ENCODE data around the gene SNRPB2. TPM values are rescaled to one million over a fixed set of nuclear protein-coding genes. Genes with fewer than 3 reads are reported as not detected.

The SNRPB2 gene
- polyA plus RNA-seq, 3 donors: 25.2 to 66.3 (median 62.3) TPM

GRCh38 chr20:16764560-16764959 lies 34.7 kb downstream of the SNRPB2 start:
- H3K4me1 ChIP-seq (ENCODE audit: control insufficient read depth in 1 of 2, insufficient read depth in 2 of 2, low read length in 2 of 2): peaks cover 0 to 10% of the 10 kb centered on the region in 2 donors
- H3K79me2 ChIP-seq (ENCODE audit: insufficient read depth, low read length): no peaks in the 10 kb centered on the region
- Mint-ChIP-seq H3K9me3 (peaks cover 0 to 3% (median 0%) of the 10 kb centered on the region in 7 donors), H3K36me3 (no peaks in the 10 kb centered on the region), H3K27ac (no peak overlapping the region), H3K4me1 (peaks cover 14% of the 10 kb centered on the region), H3K4me3 (no peak overlapping the region), H3K27me3 (ENCODE audit: low read depth in 3 of 3) (peaks cover 2 to 9% (median 5%) of the 10 kb centered on the region in 3 donors)
- H3K27ac ChIP-seq (ENCODE audit: low read depth in 1 of 2, low read length in 2 of 2): no peak overlapping the region
- no peak overlapping the region for H3K4me3 ChIP-seq (replicated peaks in 1 of 3; ENCODE audit: low read depth in 2 of 3, low read length in 3 of 3)
- no peak for DNase-seq
- intact Hi-C loops (cut with micrococcal nuclease): loop anchor here in 1 of 2 donors (5.0 kb wide), 1 partner anchor 1057 kb away; no protein-coding TSS in a partner anchor
- H3K36me3 ChIP-seq (replicated peaks in 1 of 2; ENCODE audit: control insufficient read depth in 1 of 2, insufficient read depth in 2 of 2, low read length in 2 of 2): no peaks in the 10 kb centered on the region
- H4K20me1 ChIP-seq (ENCODE audit: insufficient read depth, low read length): no peaks in the 10 kb centered on the region
- no peak for TF ChIP-seq CTCF (IDR thresholded peaks at IDR 0.05)
- no peaks in the 10 kb centered on the region for H3K9me3 ChIP-seq (replicated peaks in 1 of 2; ENCODE audit: control insufficient read depth in 1 of 2, insufficient read depth in 1 of 2, low read length in 2 of 2)
- no peak overlapping the region for H3K4me2 ChIP-seq (replicated peaks; ENCODE audit: extremely low read depth, low read length, poor library complexity, severe bottlenecking)
- 54% methylated on average over 3 of the region's 4 CpGs for WGBS (ENCODE audit: insufficient coverage)
- H2AFZ ChIP-seq (ENCODE audit: insufficient read depth, low read depth, low read length, poor library complexity, severe bottlenecking): no peak overlapping the region
- peaks cover 2 to 3% of the 10 kb centered on the region in 2 donors for H3K27me3 ChIP-seq (ENCODE audit: control insufficient read depth in 2 of 2, insufficient read depth in 2 of 2, low read length in 2 of 2)
- H3K9ac ChIP-seq (ENCODE audit: insufficient read depth, low read length, poor library complexity, severe bottlenecking): no peak overlapping the region

- H4K20me1 ChIP-seq (ENCODE audit: insufficient read depth, low read length): no peaks in the 10 kb centered on the region
- no peak overlapping the region for H3K27ac Mint-ChIP-seq
- H3K27ac ChIP-seq (ENCODE audit: low read depth in 1 of 2, low read length in 2 of 2): no peak overlapping the region
- H3K4me3 ChIP-seq (replicated peaks in 1 of 3; ENCODE audit: low read depth in 2 of 3, low read length in 3 of 3): no peak overlapping the region
- H3K9ac ChIP-seq (ENCODE audit: insufficient read depth, low read length, poor library complexity, severe bottlenecking): no peak overlapping the region
- no peak overlapping the region for H3K4me2 ChIP-seq (replicated peaks; ENCODE audit: extremely low read depth, low read length, poor library complexity, severe bottlenecking)
- intact Hi-C loops (cut with micrococcal nuclease): no loop called here
- H3K27me3 ChIP-seq (ENCODE audit: control insufficient read depth in 2 of 2, insufficient read depth in 2 of 2, low read length in 2 of 2): peaks cover 0 to 2% of the 10 kb centered on the region in 2 donors
- peaks cover 2 to 7% (median 2%) of the 10 kb centered on the region in 7 donors for H3K9me3 Mint-ChIP-seq
- H3K4me1 ChIP-seq (ENCODE audit: control insufficient read depth in 1 of 2, insufficient read depth in 2 of 2, low read length in 2 of 2): no peaks in the 10 kb centered on the region
- no peaks in the 10 kb centered on the region for H3K9me3 ChIP-seq (replicated peaks in 1 of 2; ENCODE audit: control insufficient read depth in 1 of 2, insufficient read depth in 1 of 2, low read length in 2 of 2)
- H3K79me2 ChIP-seq (ENCODE audit: insufficient read depth, low read length): no peaks in the 10 kb centered on the region
- H3K4me3 Mint-ChIP-seq: no peak overlapping the region
- DNase-seq: no peak
- H3K4me1 Mint-ChIP-seq: no peaks in the 10 kb centered on the region
- TF ChIP-seq CTCF (IDR thresholded peaks at IDR 0.05): no peak
- H2AFZ ChIP-seq (ENCODE audit: insufficient read depth, low read depth, low read length, poor library complexity, severe bottlenecking): no peak overlapping the region
- peaks cover 3 to 4% (median 4%) of the 10 kb centered on the region in 3 donors for H3K27me3 Mint-ChIP-seq (ENCODE audit: low read depth in 3 of 3)
- no peaks in the 10 kb centered on the region for H3K36me3 ChIP-seq (replicated peaks in 1 of 2; ENCODE audit: control insufficient read depth in 1 of 2, insufficient read depth in 2 of 2, low read length in 2 of 2)
- no peaks in the 10 kb centered on the region for H3K36me3 Mint-ChIP-seq
Measured at GRCh38 chr20:16771213-16771612, 41.4 kb downstream of the SNRPB2 start.
